ENCODE measurements around the gene PROKR1. TPM values are rescaled to one million over a fixed set of nuclear protein-coding genes. Genes with fewer than 3 reads are reported as not detected.
A peak's percentile ranks its signal among the peaks of the same experiment; 100 is the strongest.

The PROKR1 gene
- total RNA-seq, 2 donors from 2014 or later = 2.9 to 4.4 TPM

DNA sequence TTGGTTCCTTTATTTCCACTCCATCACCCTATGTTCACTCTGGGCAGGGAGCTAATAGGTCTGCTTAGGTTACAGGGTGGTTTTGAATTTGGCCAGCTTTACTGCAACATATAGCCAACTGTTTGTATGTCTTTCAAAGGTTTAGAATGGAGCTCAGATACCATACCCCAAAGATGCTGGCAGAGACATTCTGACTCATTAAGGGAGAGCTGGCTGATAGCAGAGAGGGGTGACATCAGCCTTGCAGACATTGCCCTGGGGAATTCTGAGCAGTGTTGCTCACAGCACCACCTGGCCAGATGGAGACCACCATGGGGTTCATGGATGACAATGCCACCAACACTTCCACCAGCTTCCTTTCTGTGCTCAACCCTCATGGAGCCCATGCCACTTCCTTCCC lies 2.1 kb downstream of the PROKR1 start:
- DNase-seq = no peak
- Histone ChIP-seq H3K4me1 (ENCODE audit: control insufficient read depth, insufficient read depth, low read length) (no peaks in the 10 kb centered on the region), H3K36me3 (ENCODE audit: control insufficient read depth, insufficient read depth, low read length) (no peaks in the 10 kb centered on the region), H3K4me3 (ENCODE audit: low read length) (no peak overlapping the region), H3K9me3 (ENCODE audit: control insufficient read depth, low read length) (no peaks in the 10 kb centered on the region), H3K9ac (ENCODE audit: extremely low read depth, low read length, poor library complexity, severe bottlenecking) (no peak overlapping the region), H3K27me3 (ENCODE audit: control insufficient read depth, insufficient read depth, low read length, poor library complexity, severe bottlenecking) (peaks cover 26% of the 10 kb centered on the region), H3K27ac (ENCODE audit: low read depth, low read length) (no peak overlapping the region)
- H3K4me1 Mint-ChIP-seq = peaks cover 10% of the 10 kb centered on the region
- H3K27me3 Mint-ChIP-seq (ENCODE audit: insufficient read depth) = peaks cover 41% of the 10 kb centered on the region
- peaks cover 12% of the 10 kb centered on the region for H3K36me3 Mint-ChIP-seq (ENCODE audit: low read depth)
- no peaks in the 10 kb centered on the region for H3K9me3 Mint-ChIP-seq
- no peak for TF ChIP-seq CTCF (conservative IDR thresholded peaks at IDR 0.05)
- no peak overlapping the region for H3K27ac Mint-ChIP-seq
- H3K4me3 Mint-ChIP-seq = no peak overlapping the region

- H3K9ac ChIP-seq (ENCODE audit: extremely low read depth, low read length, poor library complexity, severe bottlenecking) = no peak overlapping the region
- no peaks in the 10 kb centered on the region for H3K36me3 ChIP-seq (ENCODE audit: control insufficient read depth, insufficient read depth, low read length)
- Mint-ChIP-seq H3K9me3 (no peaks in the 10 kb centered on the region), H3K27me3 (ENCODE audit: insufficient read depth) (peaks cover 34% of the 10 kb centered on the region), H3K4me1 (peaks cover 16% of the 10 kb centered on the region), H3K27ac (no peak overlapping the region), H3K36me3 (ENCODE audit: low read depth) (peaks cover 12% of the 10 kb centered on the region), H3K4me3 (no peak overlapping the region)
- H3K27ac ChIP-seq (ENCODE audit: low read depth, low read length) = no peak overlapping the region
- no peak overlapping the region for H3K4me3 ChIP-seq (ENCODE audit: low read length)
- WGBS, 2 experiments (ENCODE audit: insufficient coverage in 1 of 2, insufficient read length in 1 of 2) = 87 to 100% methylated on average over 2 to 3 of the region's 3 CpGs
- H3K9me3 ChIP-seq (ENCODE audit: control insufficient read depth, low read length) = no peaks in the 10 kb centered on the region
- H3K27me3 ChIP-seq (ENCODE audit: control insufficient read depth, insufficient read depth, low read length, poor library complexity, severe bottlenecking) = peaks cover 26% of the 10 kb centered on the region
- TF ChIP-seq CTCF (conservative IDR thresholded peaks at IDR 0.05) = peak; percentile 65
- no peaks in the 10 kb centered on the region for H3K4me1 ChIP-seq (ENCODE audit: control insufficient read depth, insufficient read depth, low read length)
- no peak for DNase-seq
Measured at GRCh38 chr2:68646303-68646702, 2.9 kb downstream of the PROKR1 start.

GRCh38 chr2:68650645-68651044 lies 7.3 kb downstream of the PROKR1 start:
- peaks cover 2% of the 10 kb centered on the region for H3K27me3 ChIP-seq (ENCODE audit: control insufficient read depth, insufficient read depth, low read length, poor library complexity, severe bottlenecking)
- H3K36me3 Mint-ChIP-seq (ENCODE audit: low read depth) = peaks cover 22% of the 10 kb centered on the region
- 100% methylated on average over 1 of the region's 1 CpG for WGBS, 2 experiments (ENCODE audit: insufficient coverage in 1 of 2, insufficient read length in 1 of 2)
- H3K9me3 ChIP-seq (ENCODE audit: control insufficient read depth, low read length) = no peaks in the 10 kb centered on the region
- no peak overlapping the region for H3K9ac ChIP-seq (ENCODE audit: extremely low read depth, low read length, poor library complexity, severe bottlenecking)
- no peak for TF ChIP-seq CTCF (conservative IDR thresholded peaks at IDR 0.05)
- H3K4me3 ChIP-seq (ENCODE audit: low read length) = no peak overlapping the region
- H3K36me3 ChIP-seq (ENCODE audit: control insufficient read depth, insufficient read depth, low read length) = no peaks in the 10 kb centered on the region
- H3K27me3 Mint-ChIP-seq (ENCODE audit: insufficient read depth) = peaks cover 5% of the 10 kb centered on the region
- peaks cover 16% of the 10 kb centered on the region for H3K4me1 Mint-ChIP-seq
- H3K27ac Mint-ChIP-seq = no peak overlapping the region
- H3K27ac ChIP-seq (ENCODE audit: low read depth, low read length) = no peak overlapping the region
- H3K4me1 ChIP-seq (ENCODE audit: control insufficient read depth, insufficient read depth, low read length) = no peaks in the 10 kb centered on the region
- no peaks in the 10 kb centered on the region for H3K9me3 Mint-ChIP-seq
- H3K4me3 Mint-ChIP-seq = no peak overlapping the region
- no peak for DNase-seq
